Right hindlimb (tissue), 1 donor: ENCODE data around the gene SIGMAR1.

ENCODE experiments used
- DNase-seq: peaks from one replicate; pipeline ENCODE4 v3.0.0-alpha.2; 2018

Gene SIGMAR1

GRCh38 chr9:34637356-34638137 is at the start of gene SIGMAR1:
Gene SIGMAR1 (minus strand): TSS chr9:34637787. CDS start chr9:34637697, 90 bp downstream.
- peak; percentile 95 for DNase-seq

- no peak for DNase-seq
Observed at GRCh38 chr9:34686732-34687131, 49.1 kb upstream of the SIGMAR1 start.

GRCh38 chr9:34686231-34686630 is 48.6 kb upstream of the SIGMAR1 start:
- no peak for DNase-seq

GRCh38 chr9:34685591-34685990 is 48.0 kb upstream of the SIGMAR1 start:
- DNase-seq, result no peak

GRCh38 chr9:34684816-34685215 is 47.2 kb upstream of the SIGMAR1 start:
- no peak for DNase-seq

GRCh38 chr9:34684145-34684544 is 46.6 kb upstream of the SIGMAR1 start:
- DNase-seq, result no peak

- no peak for DNase-seq
Observed at GRCh38 chr9:34675869-34676268, 38.3 kb upstream of the SIGMAR1 start.

GRCh38 chr9:34675048-34675714 is 37.6 kb upstream of the SIGMAR1 start:
- DNase-seq, result peak; percentile 64

GRCh38 chr9:34674440-34674839 is 36.9 kb upstream of the SIGMAR1 start:
- no peak for DNase-seq

- no peak for DNase-seq
Observed at GRCh38 chr9:34671307-34671706, 33.7 kb upstream of the SIGMAR1 start.

- no peak for DNase-seq
Observed at GRCh38 chr9:34669809-34670562, 32.4 kb upstream of the SIGMAR1 start.

- DNase-seq, result peak; percentile 96
Observed at GRCh38 chr9:34665381-34666250, 28.0 kb upstream of the SIGMAR1 start.

- no peak for DNase-seq
Observed at GRCh38 chr9:34665067-34665380, 27.4 kb upstream of the SIGMAR1 start.

- peak; percentile 71 for DNase-seq
Observed at GRCh38 chr9:34664281-34665066, 26.9 kb upstream of the SIGMAR1 start.

GRCh38 chr9:34663303-34663605 is 25.7 kb upstream of the SIGMAR1 start:
- DNase-seq, result no peak

GRCh38 chr9:34662526-34663302 is 25.1 kb upstream of the SIGMAR1 start, which contains the start of gene CCL27:
Gene CCL27 (minus strand): TSS chr9:34662657. CDS start chr9:34662633, 24 bp downstream.
- no peak for DNase-seq

GRCh38 chr9:34659592-34660253 is 22.1 kb upstream of the SIGMAR1 start:
- no peak for DNase-seq

- DNase-seq, result no peak
Observed at GRCh38 chr9:34658461-34658860, 20.9 kb upstream of the SIGMAR1 start.

- DNase-seq, result no peak
Observed at GRCh38 chr9:34656992-34657391, 19.4 kb upstream of the SIGMAR1 start.

GRCh38 chr9:34655394-34655793 is 17.8 kb upstream of the SIGMAR1 start:
- DNase-seq, result no peak
